ENCODE measurements around the gene LNX2.

DNA sequence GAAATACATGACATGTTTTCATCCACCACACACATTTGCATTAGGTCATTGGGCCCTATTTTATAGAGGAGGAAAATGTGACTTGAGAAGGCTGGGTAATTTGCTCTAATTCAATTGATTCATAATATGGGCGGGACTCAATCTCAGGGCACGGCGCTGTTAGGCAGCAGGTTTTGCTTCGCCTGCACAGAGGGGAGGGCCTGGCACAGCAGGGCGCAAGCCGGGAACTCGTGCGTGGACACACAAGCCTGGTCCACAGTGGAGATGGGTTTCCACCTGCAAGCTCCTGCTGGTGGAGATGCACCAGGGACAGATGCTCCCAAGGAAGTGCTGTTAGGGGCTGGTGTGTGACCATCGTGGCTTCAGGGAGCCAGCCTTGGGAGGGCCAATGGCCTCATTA lies 111.5 kb downstream of the LNX2 start:
- TF ChIP-seq, protein P1, sequence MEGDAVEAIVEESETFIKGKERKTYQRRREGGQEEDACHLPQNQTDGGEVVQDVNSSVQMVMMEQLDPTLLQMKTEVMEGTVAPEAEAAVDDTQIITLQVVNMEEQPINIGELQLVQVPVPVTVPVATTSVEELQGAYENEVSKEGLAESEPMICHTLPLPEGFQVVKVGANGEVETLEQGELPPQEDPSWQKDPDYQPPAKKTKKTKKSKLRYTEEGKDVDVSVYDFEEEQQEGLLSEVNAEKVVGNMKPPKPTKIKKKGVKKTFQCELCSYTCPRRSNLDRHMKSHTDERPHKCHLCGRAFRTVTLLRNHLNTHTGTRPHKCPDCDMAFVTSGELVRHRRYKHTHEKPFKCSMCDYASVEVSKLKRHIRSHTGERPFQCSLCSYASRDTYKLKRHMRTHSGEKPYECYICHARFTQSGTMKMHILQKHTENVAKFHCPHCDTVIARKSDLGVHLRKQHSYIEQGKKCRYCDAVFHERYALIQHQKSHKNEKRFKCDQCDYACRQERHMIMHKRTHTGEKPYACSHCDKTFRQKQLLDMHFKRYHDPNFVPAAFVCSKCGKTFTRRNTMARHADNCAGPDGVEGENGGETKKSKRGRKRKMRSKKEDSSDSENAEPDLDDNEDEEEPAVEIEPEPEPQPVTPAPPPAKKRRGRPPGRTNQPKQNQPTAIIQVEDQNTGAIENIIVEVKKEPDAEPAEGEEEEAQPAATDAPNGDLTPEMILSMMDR (IDR thresholded peaks at IDR 0.05): no peak
- no peak for TF ChIP-seq POLR2A (IDR thresholded peaks at IDR 0.05)
